A673 (cell line): ENCODE measurements around the gene ATG9B.

Experiments
- CTCF ChIP-seq: fragments of 300-800, 200-600 bp; sonication (generic); conservative IDR thresholded peaks from 2 replicates; pipeline ENCODE4 v1.5.1; 2017; ENCODE audit warnings: low read depth, mild to moderate bottlenecking, antibody characterized with exemption, low read length, moderate library complexity, mixed read lengths
- EZH2 ChIP-seq: fragments of 200-600 bp; sonication (generic); IDR thresholded peaks from 2 replicates; pipeline ENCODE4 v1.6.1; 2017; ENCODE audit warnings: borderline replicate concordance, low read depth, mild to moderate bottlenecking, mixed read lengths, antibody characterized with exemption, low read length; ENCODE audit not compliant: poor library complexity, severe bottlenecking

GRCh38 chr7:151062399-151063211, 38.3 kb upstream of the ATG9B start:
- no peak for TF ChIP-seq CTCF
- TF ChIP-seq EZH2, result no peak
